GM12874 (cell line): ENCODE data around the gene FIG4.

Source experiments
- CTCF ChIP-seq: IDR thresholded peaks from 2 replicates; pipeline ENCODE4 v1.5.1; 2011; ENCODE audit warnings: low read depth, mild to moderate bottlenecking, control low read depth, low read length, moderate library complexity; ENCODE audit not compliant: insufficient read depth

FIG4 gene

GRCh38 chr6:109867970-109868358, 176.9 kb downstream of the FIG4 start:
- TF ChIP-seq CTCF: no peak

GRCh38 chr6:109870089-109870410, 179.0 kb downstream of the FIG4 start:
- TF ChIP-seq CTCF: no peak

GRCh38 chr6:109872549-109872948, 181.5 kb downstream of the FIG4 start:
- no peak for TF ChIP-seq CTCF

GRCh38 chr6:109872968-109873545, 182.0 kb downstream of the FIG4 start:
- TF ChIP-seq CTCF: no peak

GRCh38 chr6:109874086-109874485, 183.0 kb downstream of the FIG4 start:
- no peak for TF ChIP-seq CTCF

- no peak for TF ChIP-seq CTCF
These were observed 183.5 kb downstream of the FIG4 start for GRCh38 chr6:109874621-109875020.
